BJ (cell line): ENCODE results near the gene NPIPB6. TPM values are rescaled to one million over a fixed set of nuclear protein-coding genes. Genes with fewer than 3 reads are reported as not detected.
"Not testable (repeated sequence)": the region's sequence is repeated elsewhere in the genome, so short reads cannot be mapped to it uniquely, and the experiment has no call there.

ENCODE experiments used
- CTCF ChIA-PET: fragments of 350-600 bp; formaldehyde crosslinking; extraction: SDS; loops from one replicate; lab custom pipeline; 2021; ENCODE audit warnings: antibody characterized with exemption, inconsistent platforms; lab: Yijun Ruan, JAX
- POLR2A ChIA-PET: fragments of 300-600 bp; sonication (Branson Sonifier 250); formaldehyde crosslinking; extraction: SDS; loops from one replicate; lab custom pipeline; 2021; ENCODE audit warnings: antibody characterized with exemption; lab: Charles Lee
- DNase-seq: peaks from one replicate; pipeline ENCODE4 v3.0.0-alpha.2; 2011; ENCODE audit warnings: low read depth
- H3K27me3 ChIP-seq: 2 replicates; pipeline ENCODE4 v1.6.0; 2011; ENCODE audit warnings: low read length; ENCODE audit not compliant: control insufficient read depth, insufficient read depth
- H3K36me3 ChIP-seq: 2 replicates; pipeline ENCODE4 v1.5.1; 2011; ENCODE audit warnings: low read length; ENCODE audit not compliant: control insufficient read depth, insufficient read depth
- H3K4me3 ChIP-seq: 2 replicates; pipeline ENCODE4 v1.5.1; 2011; ENCODE audit warnings: low read depth, mild to moderate bottlenecking, control low read depth, low read length
- CTCF ChIP-seq: IDR thresholded peaks from 2 replicates; pipeline ENCODE4 v1.5.1; 2011; ENCODE audit warnings: low read depth, mild to moderate bottlenecking, control low read depth, inconsistent platforms, low read length, moderate library complexity; ENCODE audit not compliant: insufficient read depth
- polyA plus RNA-seq: library from polyadenylated mRNA; depleted of rRNA; stranded (reverse); fragments of >200 nt; gene quantifications from 2 replicates; pipeline ENCODE4 v1.2.3, GENCODE V29; 2011

Gene NPIPB6
- polyA plus RNA-seq, 1 experiment = 0.15 TPM

- CTCF ChIA-PET, DNase-seq, H3K36me3 ChIP-seq, H3K4me3 ChIP-seq, POLR2A ChIA-PET, H3K27me3 ChIP-seq: not testable (repeated sequence)
Measured at GRCh38 chr16:28336940-28337710, 26.2 kb downstream of the NPIPB6 start.

GRCh38 chr16:28335678-28336077 lies 27.6 kb downstream of the NPIPB6 start:
- H3K27me3 ChIP-seq, H3K4me3 ChIP-seq, DNase-seq, POLR2A ChIA-PET, CTCF ChIA-PET, H3K36me3 ChIP-seq: not testable (repeated sequence)

GRCh38 chr16:28332632-28333031 lies 30.7 kb downstream of the NPIPB6 start:
- CTCF ChIA-PET = not testable (repeated sequence)

GRCh38 chr16:28330981-28331380 lies 32.3 kb downstream of the NPIPB6 start:
- POLR2A ChIA-PET, DNase-seq, H3K4me3 ChIP-seq, CTCF ChIA-PET, H3K36me3 ChIP-seq, H3K27me3 ChIP-seq: not testable (repeated sequence)

More at GRCh38 chr16:28332632-28333031, 30.7 kb downstream of the NPIPB6 start:
- H3K36me3 ChIP-seq, POLR2A ChIA-PET, H3K4me3 ChIP-seq, DNase-seq, H3K27me3 ChIP-seq: not testable (repeated sequence)

- CTCF ChIA-PET, POLR2A ChIA-PET, H3K36me3 ChIP-seq, H3K4me3 ChIP-seq, DNase-seq, H3K27me3 ChIP-seq: not testable (repeated sequence)
Measured at GRCh38 chr16:28330232-28330631, 33.1 kb downstream of the NPIPB6 start.

GRCh38 chr16:28326881-28327610 lies 36.3 kb downstream of the NPIPB6 start:
- TF ChIP-seq CTCF = peak; percentile 77
- POLR2A ChIA-PET = no interaction called here
- no peaks in the 10 kb centered on the region for H3K36me3 ChIP-seq
- H3K27me3 ChIP-seq = no peaks in the 10 kb centered on the region
- CTCF ChIA-PET = interaction anchor here (1.8 to 2.3 kb wide), 2 partner anchors 9 to 15 kb away, joined by 7 to 9 read pairs; no protein-coding TSS in a partner anchor
- DNase-seq = no peak
- no peak overlapping the region for H3K4me3 ChIP-seq

- no peak for DNase-seq
- Histone ChIP-seq H3K4me3 (no peak overlapping the region), H3K27me3 (no peaks in the 10 kb centered on the region), H3K36me3 (no peaks in the 10 kb centered on the region)
- CTCF ChIA-PET = interaction anchor here (1.0 to 1.2 kb wide), 2 partner anchors 9 to 47 kb away, joined by 3 to 7 read pairs; no protein-coding TSS in a partner anchor
- POLR2A ChIA-PET = no interaction called here
- no peak for TF ChIP-seq CTCF
Measured at GRCh38 chr16:28324887-28325279, 38.4 kb downstream of the NPIPB6 start.
